C1 segment of cervical spinal cord (tissue), 14 donors: Measurements from ENCODE around the gene SNRPA1.

Source experiments
- DNase-seq, 14 donors: peaks; one replicate each; lab custom pipeline; 2025; lab: John Stamatoyannopoulos, UW

The SNRPA1 gene

DNA sequence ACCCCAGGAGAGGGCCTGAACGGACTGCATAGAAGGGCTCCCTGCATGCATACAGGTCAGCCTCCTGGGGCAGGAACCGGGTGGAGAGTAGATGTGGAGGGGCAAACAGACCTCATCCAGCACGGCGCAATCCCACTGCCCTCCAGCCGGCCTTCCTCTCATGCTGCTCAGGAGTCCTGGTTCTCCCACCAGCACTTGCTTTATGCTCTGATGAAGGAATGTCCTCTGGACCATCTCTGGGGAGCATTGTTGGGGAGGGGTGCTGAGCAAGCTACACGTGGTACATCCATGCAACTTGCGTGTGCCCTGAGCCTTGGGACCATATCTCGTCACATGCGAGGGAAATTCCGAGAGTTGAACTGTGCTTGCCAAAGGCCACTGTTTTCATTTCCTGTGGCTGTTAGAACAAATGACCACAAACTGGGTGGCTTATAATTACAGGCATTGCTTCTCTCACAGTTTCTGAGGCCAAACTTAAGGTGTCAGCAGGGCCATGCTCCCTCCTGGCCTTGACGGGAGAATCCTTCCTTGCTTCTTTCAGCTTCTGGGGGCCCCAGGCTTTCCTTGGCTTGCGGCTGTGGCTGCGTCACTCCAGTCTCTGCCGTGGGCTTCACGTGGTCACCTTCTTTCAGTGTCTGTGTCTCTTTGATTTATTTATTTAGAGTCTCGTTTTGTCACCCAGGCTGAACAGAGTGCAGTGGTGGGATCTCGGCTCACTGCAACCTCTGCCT, 30.0 kb downstream of the SNRPA1 start:
- DNase-seq: no peak

DNA sequence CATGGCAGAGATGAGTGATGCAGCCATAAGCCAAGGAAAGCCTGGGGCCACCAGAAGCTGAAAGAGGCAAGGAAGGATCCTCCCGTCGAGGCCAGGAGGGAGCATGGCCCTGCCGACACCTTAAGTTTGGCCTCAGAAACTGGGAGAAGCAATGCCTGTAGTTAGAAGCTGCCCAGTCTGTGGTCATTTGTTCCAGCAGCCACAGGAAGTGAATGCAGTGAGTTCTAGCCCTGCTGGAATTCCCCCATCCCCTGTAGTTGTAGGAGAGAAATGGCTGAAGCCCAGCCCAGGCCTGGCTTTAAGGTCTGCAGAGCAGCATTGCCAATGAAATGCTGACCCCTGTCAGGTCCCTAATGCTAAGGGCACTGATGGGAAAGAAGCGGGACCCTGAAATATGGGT, 31.0 kb downstream of the SNRPA1 start:
- DNase-seq: no peak

DNA sequence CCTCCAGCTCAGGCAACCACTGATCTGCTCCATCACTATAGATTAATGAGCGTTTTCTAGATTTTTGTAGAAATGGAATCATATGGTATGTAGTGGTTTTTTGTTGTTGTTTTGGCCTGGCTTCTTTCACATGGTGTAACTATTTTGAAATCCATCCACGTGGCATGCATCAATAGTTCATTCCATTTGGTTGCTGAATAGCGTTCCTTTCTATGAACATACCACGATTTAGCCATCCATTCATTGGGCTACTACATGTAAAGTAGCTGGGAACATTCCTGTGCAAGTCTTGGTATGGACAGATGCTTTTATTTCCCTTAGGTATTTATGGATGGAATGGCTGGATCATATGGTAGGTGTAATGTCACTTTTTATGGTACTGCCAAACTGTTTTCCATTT, 32.5 kb downstream of the SNRPA1 start:
- no peak for DNase-seq

DNA sequence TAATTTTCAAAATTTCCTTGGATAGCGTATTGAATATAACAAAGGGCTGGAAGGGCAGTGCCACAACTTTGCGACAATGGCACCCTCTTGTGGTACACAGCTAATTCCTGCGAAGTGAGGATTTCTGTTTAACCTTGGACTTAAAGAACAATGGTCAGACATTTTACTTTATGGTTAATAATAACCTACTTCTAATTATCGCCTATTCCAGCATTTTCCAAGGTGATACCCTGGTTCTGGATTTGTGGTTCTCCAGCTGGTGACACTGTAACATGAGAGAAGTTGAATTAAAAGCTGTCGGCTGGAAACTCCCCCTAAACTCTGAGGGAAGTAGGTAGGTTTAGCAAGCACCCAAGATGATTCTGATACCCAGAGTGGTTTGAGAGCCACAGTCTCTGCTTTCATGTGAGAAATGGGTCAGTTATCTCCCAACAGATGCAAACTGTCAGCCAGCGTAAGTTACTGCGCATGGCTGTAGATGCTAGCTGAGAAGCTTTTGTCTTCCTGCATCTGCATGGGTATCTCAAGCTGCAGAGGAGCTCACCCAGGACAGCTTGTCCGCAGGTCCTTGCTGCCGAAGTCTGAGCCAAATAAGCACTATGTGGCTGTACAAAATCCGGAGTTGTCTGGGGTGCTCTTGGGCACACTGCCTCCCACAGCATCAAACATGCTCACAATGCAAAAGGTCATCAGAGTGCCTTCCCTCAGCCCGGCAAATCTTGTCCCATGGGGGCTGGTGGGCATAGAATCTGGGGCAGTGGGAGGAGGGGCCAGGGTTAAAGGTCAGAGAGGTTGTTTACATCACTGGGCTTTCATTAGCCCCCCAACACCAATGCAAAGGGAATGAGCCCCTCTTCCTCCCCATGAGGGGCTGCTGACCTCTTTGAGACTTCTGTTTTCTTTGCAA, 36.6 kb downstream of the SNRPA1 start:
- peak in 6 of 14 donors; percentile 11 to 32 (median 24) for DNase-seq

DNA sequence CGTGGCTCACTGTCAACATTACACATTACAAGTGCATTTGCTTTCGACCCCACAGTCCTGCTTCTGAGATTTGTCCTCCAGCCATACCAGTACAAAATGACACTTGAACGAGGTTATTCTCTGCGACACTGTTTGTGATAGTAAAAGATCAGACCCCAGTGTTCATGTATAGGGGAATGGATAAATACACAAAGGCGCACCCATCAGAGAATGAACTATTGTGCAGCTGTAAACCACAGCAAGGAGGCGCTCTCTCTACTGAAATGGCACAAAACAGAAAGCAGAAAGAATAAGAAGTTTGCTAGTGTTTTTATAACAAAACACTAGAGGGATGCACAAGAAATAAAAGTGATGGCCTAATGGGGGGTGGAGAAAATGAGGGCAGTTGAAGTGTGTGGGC, 38.3 kb downstream of the SNRPA1 start:
- no peak for DNase-seq

DNA sequence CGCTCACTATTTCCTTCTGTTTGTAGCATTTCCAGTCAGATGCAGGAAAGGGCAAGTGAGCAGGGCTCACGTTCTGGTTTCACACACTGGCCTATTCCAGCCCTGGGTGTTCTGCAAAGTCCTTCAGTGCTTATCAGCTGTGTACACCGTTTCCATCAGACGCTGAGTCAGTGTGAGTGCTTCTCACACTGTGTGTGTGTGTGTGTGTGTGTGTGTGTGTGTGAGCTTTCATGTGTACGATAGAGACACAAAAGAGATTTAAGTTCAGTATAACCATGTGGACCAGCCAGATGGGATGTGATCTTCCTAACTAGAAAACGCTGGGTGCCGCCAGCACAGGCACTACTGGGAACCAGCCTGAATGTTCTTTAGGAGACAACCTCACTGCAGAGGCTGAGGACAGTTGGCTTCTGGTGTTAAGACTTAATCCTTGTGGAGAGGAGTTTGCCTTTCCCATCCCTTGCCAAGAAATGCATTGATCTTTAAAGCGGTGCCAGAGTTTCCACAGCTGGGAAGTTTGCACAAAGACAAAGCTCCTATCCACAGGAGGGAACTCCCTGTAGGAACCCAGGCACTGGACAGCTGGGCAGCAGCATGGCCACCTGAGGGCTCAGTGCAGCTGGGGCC, 39.3 kb downstream of the SNRPA1 start:
- DNase-seq: no peak

DNA sequence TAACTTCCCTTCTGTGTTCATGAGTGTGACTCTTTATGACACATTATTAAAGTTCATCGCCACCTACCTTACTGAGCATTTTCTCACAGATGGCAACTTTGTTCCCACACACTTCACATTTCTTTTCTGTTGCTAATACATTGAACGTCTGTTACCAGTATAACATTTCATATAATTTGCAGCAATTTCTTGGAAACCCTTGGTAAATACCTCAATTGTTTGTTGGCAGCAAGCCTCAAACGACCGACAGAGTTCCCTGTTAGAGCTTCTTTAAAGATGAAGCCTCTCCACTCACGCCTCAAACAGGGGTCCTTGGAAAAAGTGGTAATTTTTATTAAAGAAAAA, 40.0 kb downstream of the SNRPA1 start:
- no peak for DNase-seq

DNA sequence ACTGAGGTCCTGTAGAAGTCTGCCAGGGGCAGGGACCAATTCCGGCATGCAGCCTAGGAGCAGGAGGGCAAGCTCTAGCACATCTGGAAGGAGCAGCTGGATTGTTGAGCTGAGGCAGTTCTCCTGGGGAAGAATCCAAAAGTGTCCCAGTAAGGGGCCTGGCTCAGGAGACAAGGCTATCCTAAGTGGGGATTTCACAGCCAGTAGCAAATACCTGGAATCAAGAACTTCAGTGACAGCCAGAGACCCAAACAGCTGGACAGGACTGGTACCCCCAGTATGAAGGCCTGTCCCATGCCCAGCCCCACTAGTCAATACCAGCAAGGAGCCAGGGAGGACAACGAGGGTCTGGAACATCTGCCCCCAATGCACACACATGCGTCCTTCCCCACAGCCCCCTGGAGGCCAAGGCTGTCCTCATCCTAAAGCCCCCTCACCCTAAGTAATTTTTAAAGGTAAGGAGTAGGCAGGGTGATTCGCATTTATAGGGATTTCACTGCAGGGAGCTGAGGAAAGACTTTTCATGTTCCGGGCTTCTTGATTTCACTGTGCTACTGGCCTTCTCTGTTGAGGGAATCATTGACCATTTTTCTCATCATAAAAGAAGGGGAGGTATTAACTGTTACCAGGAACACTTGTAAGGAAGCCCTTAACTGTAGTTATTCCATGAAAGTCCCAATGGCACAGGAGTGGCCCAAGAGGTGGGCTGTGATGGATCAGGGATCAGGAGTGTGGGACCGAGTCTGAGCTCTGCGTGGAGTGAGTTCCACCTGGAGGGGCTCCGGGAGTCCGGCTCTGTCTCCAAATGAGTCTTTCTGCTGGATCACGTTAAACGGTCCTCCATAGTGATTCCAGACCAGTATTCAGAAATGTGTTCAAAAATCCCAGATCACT, 40.6 kb downstream of the SNRPA1 start:
- no peak for DNase-seq

DNA sequence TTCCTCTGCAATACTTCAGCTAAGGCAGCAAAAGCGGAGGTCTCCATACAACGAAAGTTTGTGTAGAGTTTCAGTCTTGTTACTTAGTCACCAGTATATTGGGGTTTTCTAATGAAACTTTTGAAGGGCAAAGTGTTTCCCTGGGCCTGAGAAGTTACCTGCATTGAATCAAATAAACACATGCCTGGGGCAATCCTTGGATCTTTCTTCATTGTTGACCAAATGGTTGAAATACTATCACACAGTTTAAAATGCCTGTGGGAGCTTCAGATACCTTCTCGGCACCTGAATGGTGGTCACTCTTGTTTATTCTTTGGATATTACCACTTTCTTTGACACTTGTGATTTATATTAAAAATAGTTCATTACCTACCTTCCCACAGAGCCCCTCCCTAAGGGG, 42.2 kb downstream of the SNRPA1 start:
- DNase-seq: no peak

DNA sequence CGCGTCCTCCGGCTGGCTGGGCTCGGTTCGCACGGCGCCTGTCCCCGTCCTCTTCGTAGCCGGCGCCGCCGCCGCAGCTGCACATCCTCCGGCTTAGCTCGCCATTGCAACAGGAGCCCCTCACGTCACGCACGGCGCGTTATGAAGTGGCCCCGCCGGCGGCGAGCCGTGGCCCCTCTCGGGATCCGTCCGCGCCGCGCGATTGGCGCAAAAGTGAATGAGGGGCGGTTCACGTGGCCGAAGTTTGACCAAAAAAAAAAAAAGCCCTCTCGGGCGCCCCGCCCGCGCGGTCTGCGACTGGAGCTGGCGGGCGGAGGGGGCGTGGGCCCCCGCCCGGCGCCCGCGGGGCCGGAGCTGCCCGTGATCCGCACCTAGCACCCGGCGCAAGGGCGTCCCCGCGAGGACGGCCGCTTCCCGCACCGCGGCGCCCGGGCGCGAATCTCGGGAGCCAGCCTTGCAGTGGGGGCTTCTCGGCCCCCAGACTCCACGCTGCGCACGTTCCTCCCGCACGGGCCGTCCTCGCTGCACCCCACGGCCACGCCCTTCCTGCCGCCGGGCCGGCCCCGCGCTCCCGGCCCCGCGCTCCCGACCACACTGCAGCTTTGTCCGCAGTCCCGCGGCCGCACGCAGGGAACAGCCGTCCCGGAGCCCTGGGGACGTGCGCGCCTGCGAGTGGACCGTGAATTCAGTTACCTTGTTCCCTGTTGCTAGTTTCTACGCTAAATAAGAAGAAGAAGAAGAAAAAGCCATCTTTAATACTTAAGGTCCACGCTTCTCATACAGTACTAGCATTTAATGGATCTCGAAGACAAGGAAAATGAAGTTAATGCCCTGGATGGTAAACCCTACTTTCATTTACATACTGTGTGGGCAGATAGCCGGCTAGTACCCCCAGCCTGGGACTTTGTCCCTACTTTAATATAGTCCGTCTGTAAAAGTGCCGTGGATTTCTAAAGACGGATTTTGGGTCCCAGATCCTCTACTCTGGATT, 42.9 kb downstream of the SNRPA1 start, which contains the start of gene CHSY1:
Gene CHSY1, minus strand, starts transcription at position 219 of the 991 bp plus-strand sequence. CDS start 592 bp downstream, outside the sequence.
- DNase-seq: peak; percentile 14 to 94 (median 84)

DNA sequence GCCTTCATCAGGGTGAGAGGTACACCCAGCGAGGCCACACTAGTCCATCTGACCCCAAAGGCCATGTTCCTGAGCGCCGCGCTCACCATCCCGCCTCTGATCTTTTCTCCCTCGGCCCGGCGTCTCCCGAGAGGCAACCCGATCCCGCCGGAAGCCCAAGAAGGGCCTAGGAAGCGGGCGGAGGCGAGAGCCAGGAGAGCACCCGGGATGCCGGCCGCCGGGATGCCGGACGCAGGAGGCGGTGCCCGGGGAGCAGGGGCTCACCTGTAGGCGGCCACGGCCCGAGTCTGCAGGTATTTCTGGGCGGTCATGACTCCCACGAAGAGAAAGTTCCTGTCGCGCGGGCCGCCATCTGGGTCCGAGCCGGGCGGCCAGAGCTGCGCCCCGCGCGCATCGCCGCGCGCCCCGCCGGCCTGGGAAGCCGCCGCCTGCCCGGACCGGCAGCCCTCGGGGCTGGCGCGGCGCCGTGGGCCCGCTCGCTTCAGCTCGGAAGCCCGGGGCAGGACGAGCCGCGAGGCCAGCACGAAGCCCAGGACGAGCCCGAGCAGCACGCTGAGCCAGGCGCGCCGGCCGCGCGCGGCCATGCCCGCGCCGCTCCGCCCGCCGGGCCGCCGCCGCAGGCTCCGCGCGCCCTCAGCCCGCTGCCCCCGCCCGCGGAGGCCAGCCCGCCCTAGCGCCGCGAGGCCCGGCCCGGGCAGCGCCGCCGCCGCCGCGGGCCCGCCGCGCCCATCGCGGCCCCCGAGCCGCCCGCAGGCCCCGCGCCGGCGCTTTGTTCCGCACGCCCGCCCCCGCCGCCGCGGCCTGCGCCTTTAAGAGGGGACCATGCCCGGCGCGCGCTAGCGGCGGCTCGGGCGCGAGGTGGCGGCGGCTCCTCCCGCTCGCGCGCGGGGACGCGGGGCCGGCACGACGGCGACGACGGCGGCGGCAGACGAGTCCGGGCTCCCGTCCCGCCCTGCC, 43.9 kb downstream of the SNRPA1 start:
- DNase-seq: peak in 2 of 14 donors; percentile 35 to 59

DNA sequence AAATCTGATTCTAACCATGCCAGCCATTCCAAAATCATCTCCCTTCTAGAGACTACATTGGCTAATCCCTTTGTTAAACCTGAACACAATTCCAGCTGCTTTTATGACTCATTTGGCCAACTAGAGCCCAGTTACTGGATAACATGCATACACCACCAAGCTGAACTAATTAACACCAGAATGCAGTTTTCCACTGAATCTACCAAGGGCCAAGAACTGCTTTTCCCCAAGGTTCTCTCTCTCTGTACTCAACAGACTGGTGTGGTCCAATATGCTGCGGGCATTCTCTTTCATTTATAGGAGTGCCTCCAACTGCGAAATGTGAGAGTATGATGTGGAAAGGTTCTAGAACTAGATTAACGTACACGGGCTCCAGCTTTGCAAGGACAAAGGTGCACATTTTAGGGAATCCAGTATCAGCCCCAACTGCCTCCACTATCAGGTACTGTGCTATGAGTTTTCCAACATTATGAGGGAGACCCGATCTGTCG, 44.7 kb downstream of the SNRPA1 start:
- DNase-seq: no peak

DNA sequence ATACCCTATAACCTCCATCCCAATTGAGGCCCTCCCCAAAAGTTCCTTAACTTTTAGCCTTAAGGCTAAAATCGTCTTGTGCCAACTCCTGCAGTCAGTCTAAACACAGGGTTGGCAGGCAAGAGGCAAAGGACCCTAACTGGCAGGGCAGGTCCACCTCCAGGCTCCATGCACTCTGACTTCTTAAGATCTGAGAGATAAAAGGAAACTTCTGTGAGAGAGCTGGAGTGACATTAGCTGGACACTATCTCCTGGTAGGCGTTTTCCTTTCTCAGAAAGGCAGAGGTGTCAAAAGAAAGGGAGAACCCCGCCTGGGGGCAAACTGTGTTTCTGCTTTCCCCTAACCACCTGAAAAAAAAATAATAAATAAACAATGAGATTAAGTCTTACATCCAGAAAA, 46.8 kb downstream of the SNRPA1 start:
- no peak for DNase-seq

DNA sequence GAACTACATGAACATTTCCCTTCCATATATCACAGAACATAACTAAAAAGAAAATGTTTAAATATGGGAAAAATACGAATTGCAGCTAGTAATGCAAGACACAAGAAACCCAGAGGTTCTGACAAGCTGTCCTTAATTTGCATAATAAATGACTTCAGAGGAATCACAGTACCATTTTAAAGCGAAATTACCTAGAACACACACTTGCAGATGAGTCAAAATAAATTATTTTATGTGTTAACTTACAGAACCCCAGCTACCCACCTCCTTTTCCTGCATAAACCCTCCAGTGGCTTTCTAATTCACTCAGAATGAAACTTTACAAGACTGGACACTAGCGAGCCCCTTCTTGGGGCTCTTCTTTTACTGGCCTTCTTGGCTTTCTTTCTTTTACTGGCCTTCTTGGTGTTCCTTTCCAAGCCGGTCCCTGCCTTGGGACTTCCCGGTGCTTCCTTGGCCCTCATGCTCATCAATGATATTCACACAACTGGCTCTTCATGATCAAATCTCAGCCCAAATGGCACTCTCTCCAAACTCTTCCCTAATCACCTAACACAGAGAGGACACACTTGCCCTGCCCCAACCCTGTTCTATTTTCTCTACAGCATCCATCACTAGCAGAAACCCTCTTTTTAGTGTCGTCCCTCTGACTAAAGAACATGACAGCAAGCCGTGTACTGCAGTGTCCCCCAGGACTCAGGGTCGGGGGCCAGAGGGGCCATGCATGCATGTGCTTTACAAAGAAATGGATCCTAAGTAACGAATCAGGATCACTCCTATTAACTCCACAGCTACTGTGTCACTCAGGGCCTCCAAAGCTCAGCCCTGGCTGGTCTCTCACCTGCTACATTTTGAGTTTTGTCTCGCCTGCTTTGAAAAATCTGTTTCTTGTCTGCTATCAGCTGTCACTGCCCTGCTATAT, 48.0 kb downstream of the SNRPA1 start:
- DNase-seq: no peak

DNA sequence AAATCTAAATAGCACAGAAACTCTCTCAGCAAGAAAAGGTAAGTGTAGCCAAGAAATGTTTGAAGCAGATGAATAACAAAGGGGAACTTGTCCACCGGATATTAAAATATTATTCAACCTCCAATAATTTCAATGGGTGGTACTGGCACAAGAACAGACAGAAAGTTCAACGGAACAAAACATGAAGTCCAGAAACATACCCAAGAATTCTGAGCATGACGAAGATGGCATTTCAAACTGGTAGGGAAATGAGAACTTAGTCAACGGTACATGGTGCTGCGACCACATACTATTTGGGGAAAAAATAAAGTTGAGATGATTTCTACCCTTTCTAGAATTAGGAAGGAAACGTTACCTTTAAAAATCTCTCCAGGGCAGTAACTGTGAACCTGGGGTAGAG, 48.7 kb downstream of the SNRPA1 start:
- no peak for DNase-seq

DNA sequence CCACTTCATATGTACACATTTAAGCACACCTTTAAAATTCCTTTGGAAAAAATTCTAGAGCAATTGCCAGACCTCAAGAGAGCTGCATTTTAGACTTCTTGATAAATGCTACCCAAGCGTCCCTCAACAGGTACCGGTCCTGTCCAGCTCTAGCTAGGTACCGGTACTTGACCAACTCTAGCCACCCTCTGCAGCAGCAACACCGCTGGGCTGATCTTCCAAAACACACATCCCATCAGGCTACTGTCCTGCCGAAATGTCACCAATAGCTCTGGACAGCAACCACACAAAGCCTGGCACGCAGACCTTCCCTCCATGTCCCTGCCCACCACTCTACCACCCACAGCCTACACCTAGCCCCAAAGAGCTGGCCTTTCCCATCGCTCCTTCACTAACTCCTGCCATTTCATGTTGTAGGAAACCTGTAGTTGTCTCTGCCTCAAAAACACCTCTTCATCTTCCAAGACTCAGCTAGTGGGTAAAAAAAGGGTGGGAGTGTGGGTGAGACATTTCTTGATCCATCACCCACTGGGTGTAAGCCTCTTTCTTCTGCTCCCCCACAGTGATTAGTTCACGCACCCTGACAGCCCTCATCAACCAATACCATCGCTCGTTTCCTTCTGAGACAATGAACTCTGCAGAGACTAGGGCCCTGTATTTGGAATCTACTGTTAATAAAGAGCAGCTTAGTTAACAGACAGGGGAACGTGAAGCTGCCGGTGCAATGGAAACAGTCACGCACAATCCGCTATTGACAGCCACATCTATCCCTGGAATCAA, 50.0 kb downstream of the SNRPA1 start:
- no peak for DNase-seq
